Limb (tissue), 2 donors: Measurements from ENCODE around the gene CCL22.

Source experiments
- DNase-seq, 2 donors: peaks; one replicate each; pipeline ENCODE4 v3.0.0-alpha.2; 2016; ENCODE audit errors: extremely low spot score in 2 of 2

The CCL22 gene

GRCh38 chr16:57347858-57348257 is 10.7 kb upstream of the CCL22 start:
- DNase-seq, result no peak

GRCh38 chr16:57348327-57348726 is 10.3 kb upstream of the CCL22 start:
- DNase-seq, result no peak

- no peak for DNase-seq
Observed at GRCh38 chr16:57349212-57350031, 9.2 kb upstream of the CCL22 start.

- no peak for DNase-seq
Observed at GRCh38 chr16:57352636-57353047, 5.9 kb upstream of the CCL22 start.

GRCh38 chr16:57354311-57354710 is 4.3 kb upstream of the CCL22 start:
- no peak for DNase-seq

GRCh38 chr16:57355898-57356414 is 2.6 kb upstream of the CCL22 start:
- DNase-seq, result no peak

GRCh38 chr16:57356547-57356946 is 2.0 kb upstream of the CCL22 start:
- no peak for DNase-seq

GRCh38 chr16:57357330-57358085 is 1.1 kb upstream of the CCL22 start:
- no peak for DNase-seq

- DNase-seq, result no peak
Observed at GRCh38 chr16:57358086-57358420, 530 bp upstream of the CCL22 start.

- DNase-seq, result no peak
Observed at GRCh38 chr16:57360321-57360935, 1.8 kb downstream of the CCL22 start.

GRCh38 chr16:57361404-57361803 is 2.8 kb downstream of the CCL22 start:
- DNase-seq, result no peak

- no peak for DNase-seq
Observed at GRCh38 chr16:57364143-57364542, 5.6 kb downstream of the CCL22 start.

- DNase-seq, result no peak
Observed at GRCh38 chr16:57366544-57367040, 8.0 kb downstream of the CCL22 start.

GRCh38 chr16:57367116-57367752 is 8.7 kb downstream of the CCL22 start:
- DNase-seq, result no peak

- DNase-seq, result no peak
Observed at GRCh38 chr16:57371494-57372371, 13.2 kb downstream of the CCL22 start.

GRCh38 chr16:57372372-57373116 is 14.0 kb downstream of the CCL22 start, which contains the start of gene CX3CL1:
Gene CX3CL1 (plus strand): TSS chr16:57372490. CDS start chr16:57372569, 79 bp downstream.
- peak; percentile 77 to 83 for DNase-seq

- no peak for DNase-seq
Observed at GRCh38 chr16:57373117-57373947, 14.7 kb downstream of the CCL22 start.

GRCh38 chr16:57374067-57374534 is 15.5 kb downstream of the CCL22 start:
- DNase-seq, result no peak
